Measurements from ENCODE around the gene SLC6A17.

The SLC6A17 gene

DNA sequence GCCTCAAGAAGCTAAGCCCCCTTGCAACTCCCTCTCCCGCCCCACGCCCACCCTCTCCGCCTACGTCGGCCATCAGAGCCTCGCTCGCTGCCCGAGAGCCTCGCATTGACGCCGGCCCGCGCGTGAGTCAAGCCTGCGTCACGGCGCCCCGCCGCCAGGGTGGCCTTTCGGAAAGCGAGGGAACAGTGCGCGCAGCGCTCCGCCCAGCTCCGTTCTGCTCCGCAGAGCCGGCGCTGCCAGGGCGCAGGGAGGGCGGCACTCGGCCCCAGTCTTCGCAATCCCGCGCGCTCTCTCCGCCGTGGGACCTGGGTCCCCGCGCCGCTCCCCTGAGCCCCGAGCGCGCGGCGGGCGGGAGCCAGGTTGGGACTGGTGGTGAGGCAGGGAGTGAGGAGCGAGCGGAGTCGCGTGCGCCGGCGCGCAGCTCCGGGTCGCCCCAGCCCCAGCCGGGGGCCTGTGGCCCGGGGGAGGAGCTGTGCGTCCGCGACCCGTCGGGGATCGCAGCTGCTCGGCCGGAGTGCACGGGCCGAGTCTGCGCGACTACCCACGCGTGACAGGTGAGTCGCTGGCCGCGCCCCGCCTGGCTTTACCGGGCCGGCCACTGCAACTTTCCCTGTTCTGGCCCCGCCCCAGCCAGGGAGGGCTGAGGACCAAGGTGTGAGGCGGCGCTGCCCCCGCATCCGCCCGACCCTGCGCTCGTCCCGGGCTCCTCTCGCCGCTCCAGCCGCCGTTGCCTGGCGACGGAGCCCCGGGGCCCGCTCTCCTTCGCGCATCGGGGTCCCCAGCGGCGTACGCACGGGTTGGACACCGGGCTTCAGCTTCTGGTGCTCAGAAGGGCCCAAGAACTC is at the start of gene SLC6A17:
Gene SLC6A17, plus strand, starts transcription at position 165 of the 845 bp plus-strand sequence. CDS start 16,436 bp downstream, outside the sequence.
- FAIRE-seq (peak; percentile 55), DNase-seq (ENCODE audit: insufficient read length, low spot score) (peak; percentile 48)

DNA sequence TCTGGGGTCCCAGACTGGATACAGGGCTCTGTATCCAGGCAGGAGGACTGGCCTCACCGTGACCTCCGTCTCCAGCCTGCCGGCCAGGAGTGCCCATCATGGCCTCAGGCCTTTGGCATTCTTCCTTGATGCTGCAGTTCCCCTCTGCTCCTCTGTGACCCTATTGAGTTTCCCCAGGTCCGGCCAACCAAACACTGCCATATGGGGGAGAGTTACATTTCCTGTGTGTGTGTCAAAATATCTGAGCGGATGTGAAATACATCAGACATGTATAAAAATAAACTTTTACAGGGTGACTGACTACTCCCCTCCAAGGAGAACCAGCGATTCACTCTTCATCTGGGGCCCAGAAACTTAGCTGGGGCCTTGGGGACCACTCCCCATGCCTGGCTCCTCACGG is 48.2 kb upstream of the SLC6A17 start:
- FAIRE-seq, result no peak

DNA sequence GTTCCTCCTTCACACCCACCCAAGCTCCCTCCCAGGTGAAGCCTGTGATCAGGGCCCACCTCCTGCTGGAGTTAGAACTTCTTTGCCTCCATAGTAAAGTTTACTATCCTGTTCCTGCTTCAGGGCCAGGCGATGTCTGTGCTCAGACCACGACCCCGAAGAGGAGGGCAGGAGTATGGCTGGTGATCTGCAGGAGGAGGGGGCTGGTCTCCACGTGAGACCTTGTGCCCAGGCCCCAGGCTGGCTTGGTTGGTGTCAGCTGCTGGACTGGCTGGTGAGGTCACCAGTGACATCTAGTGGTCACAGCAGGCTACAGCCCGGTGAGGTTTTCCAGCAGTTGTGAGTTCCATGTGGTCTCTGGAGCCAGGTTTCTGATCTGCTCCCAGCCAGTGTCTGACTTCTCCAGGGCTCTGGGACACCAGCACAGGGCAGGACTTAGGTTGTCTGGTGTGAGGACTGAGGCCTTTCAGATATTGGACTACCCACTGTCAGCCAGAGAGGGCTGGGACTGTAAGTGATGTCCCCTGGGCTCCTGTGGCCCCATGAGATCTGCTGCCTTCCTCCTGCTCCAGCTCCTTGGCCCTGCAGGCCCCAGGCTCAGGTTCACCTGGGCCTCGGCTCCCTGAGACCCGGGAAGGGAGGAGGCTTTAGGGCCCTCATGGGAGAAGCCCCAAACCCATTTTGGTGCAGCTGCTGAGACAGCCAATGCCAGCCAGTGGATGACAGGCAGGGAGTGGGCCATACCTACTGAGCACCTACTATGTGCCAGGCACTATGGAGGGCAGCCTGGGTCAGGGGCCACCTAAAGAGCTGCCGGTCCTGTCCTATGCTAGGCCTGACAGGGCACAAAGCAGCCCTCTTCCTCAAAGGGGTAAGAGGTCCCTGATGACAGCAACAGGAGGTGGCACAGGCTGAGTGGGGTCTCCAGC is 44.0 kb upstream of the SLC6A17 start:
- DNase-seq (ENCODE audit: insufficient read length, low spot score) (peak; percentile 62), FAIRE-seq (peak; percentile 54)

More for the DNA sequence above, 48.2 kb upstream of the SLC6A17 start:
- DNase-seq (ENCODE audit: insufficient read length, low spot score), result peak; percentile 28

DNA sequence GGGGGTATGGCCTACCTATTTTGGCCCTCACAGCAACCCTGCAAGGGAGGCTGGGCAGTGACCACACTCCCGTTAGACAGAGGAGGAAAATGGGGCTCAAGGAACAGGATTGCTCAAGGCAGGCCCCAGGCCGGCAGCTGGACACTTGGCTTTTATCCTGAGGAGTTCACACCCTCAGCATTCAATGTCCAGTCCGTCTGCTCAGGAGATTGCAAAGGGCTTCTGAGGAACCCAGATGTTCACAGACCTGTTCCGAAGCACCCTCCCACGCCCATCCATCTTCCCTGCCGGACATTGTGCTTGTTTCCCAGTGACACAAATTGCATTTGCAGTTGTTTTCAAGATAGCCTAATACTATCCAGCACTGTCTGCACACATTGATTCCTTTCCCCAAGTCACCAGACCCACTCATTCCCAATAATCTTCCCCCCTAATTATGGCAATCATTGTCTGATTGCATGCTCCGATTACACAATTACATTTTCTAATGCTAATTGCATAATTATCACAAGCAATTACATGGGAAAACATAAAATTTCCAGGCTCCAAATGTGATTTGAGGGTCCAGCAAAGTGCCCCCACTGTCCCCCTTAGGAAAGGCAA is 42.3 kb upstream of the SLC6A17 start:
- DNase-seq (ENCODE audit: insufficient read length, low spot score), result no peak
- no peak for FAIRE-seq

DNA sequence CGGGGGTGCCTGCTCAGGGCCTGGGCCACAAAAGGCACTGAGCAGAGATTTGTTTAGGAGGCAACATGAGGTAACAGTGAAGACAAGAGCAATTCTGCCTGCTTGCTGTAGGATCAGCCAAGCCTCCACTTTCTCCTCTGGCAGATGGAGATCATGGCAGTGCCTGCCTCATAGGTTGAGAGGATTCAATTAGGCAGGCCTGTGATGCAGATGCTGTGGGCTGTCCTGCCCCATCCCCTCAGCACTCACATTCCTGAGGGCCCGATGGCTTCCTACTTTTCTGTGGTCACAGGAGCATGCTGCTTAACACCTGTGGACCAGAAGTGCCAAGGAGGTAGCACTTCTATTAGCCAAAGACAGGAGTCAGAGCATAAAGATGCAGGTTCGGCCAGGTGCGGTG is 39.2 kb upstream of the SLC6A17 start:
- FAIRE-seq, result no peak
- DNase-seq (ENCODE audit: insufficient read length, low spot score), result no peak

DNA sequence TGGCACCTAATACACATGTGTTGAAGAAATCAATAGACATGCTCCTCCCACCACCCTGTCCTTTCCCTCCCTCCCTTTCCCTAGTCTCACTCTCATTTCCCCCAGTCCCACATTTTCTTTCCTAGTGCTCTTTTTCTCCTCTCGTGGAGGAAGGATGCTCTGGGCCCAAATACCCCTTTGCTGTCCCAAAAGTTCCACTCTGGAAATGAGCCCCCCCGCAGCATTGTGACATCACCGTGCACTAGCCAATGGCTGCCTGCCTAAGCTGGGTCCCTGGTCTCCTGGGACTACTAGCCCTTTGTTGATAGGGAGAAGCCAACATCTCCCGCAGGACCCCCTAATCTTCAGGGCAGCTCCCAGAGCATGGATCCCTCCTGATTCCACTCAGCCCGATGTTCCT is 38.2 kb upstream of the SLC6A17 start, which contains the start of gene UBL4B:
Gene UBL4B, plus strand, starts transcription at position 301 of the 400 bp plus-strand sequence. Its CDS starts 92 bp downstream, at position 393.
- DNase-seq (ENCODE audit: insufficient read length, low spot score) (no peak), FAIRE-seq (no peak)

DNA sequence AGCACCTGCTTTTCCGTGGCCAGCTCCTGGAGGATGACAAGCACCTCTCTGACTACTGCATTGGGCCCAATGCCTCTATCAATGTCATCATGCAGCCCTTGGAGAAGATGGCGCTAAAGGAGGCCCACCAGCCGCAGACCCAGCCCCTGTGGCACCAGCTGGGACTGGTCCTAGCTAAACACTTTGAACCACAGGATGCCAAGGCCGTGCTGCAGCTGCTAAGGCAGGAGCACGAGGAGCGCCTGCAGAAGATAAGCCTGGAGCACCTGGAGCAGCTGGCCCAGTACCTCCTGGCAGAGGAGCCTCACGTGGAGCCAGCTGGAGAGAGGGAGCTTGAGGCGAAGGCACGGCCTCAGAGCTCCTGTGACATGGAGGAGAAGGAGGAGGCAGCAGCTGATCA is 37.6 kb upstream of the SLC6A17 start:
- DNase-seq (ENCODE audit: insufficient read length, low spot score) (no peak), FAIRE-seq (no peak)

DNA sequence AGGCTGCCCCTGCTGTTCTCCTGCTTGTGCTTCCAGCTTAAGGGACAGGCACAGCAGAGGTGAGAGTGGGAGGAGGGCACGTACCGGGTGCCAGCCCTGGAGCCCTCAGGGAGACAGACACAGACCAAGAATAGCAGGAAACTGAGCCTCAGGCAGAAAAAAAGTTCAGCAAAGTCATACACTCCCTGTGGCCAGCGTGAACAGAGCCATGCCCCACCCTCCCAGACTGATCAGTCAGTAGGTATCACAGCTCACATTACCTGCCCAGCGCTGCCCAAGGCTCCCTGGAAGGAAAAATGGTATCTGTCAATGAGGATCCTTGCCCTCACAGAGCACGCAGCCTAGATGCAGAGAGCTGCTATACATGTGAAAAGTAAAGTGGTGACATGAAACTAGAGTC is 36.7 kb upstream of the SLC6A17 start:
- DNase-seq (ENCODE audit: insufficient read length, low spot score) (no peak), FAIRE-seq (no peak)

DNA sequence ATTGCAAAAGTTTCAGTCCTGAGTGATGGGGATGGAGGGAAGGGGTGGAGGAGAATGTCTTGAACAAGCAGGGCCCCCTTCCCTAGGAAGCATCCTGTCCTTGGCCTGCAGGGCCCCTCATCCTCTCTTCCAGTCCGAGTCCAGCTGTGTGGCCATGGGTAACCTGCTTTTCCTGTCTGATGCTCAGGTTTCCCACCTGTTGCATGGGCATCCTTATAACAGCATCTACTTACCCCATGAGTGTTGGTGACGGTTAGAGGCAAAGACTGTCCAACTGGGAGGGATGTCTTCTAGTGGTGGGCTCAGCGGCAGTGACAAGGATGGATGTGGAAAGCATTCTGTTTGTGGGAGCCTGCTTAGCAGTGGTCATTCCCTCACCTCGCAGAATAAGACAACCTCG is 36.1 kb upstream of the SLC6A17 start:
- FAIRE-seq (no peak), DNase-seq (ENCODE audit: insufficient read length, low spot score) (no peak)

DNA sequence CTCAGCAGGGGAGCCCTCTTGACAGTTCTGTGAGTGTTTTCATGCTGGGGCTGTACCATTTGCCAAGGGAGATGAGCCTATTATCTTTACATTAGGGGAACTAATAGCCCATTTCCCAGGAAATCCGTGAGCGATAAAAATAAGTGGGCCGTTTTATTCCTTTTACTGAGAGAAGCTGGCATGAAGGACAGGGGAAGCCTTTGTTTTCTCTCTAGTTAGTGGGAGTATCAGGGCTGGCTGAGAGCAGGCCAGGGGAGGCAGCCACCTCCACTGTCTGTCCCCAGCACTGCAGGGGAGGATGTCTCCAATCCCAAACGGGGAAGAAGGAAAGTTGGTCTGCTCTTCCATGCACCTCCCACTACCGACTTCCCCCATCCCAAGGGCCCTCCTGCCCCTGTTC is 35.5 kb upstream of the SLC6A17 start:
- DNase-seq (ENCODE audit: insufficient read length, low spot score), result no peak
- FAIRE-seq, result no peak

DNA sequence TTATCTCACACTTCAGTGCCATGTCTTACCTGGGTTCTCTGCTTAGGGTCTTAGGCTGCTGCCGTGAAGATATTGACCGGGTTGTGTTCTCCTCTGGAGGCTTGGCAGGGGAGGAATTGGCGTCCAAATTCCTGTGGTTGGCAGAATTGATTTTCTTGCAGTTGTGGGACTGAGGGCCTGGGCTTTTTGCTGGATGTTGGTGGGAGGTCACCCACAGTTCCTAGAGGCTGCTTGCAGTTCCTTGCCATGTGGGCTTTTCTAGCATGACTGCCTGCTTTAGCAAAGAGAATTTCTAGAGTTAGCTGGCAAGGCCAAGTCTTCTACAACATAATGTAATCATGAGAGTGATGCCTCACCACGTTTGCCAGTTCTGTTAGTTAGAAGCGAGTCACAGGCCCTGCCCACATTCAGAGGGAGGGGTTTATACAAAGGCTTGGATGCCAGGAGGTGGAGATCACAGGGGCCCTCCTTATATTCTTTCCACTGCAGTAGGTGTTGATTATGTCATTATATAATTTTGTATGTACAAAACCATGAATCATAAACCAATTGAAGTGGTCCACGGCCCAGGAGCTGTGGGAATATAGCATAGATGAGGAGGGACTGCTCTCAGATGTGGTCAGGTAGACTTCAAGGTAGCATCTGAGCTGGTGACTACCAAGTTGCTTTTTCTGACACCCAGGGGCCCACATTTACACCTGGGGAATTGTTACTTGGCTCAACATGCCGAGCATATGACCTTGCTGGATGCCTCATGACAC is 31.5 kb upstream of the SLC6A17 start:
- DNase-seq (ENCODE audit: insufficient read length, low spot score) (no peak), FAIRE-seq (no peak)

DNA sequence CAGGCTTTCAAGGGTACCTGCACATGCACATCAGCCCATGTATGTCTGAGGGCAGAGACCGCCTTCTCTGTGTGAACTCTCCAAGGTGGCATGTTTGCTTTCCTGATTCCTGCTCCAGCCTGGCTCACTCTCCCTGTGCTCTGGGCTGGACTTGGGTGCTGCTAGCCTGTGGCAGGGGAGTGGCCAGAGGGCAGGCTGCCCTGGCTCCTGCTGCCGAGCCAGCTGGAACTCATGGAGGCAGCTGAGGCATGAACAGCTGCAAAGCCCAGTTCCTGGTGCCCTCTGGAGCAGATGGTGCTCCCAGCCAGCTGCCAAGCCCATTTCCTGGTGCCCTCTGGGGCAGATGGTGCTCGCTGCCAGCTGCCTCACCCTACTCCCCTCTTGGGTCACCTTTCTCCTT is 30.5 kb upstream of the SLC6A17 start:
- no peak for FAIRE-seq
- DNase-seq (ENCODE audit: insufficient read length, low spot score), result no peak

DNA sequence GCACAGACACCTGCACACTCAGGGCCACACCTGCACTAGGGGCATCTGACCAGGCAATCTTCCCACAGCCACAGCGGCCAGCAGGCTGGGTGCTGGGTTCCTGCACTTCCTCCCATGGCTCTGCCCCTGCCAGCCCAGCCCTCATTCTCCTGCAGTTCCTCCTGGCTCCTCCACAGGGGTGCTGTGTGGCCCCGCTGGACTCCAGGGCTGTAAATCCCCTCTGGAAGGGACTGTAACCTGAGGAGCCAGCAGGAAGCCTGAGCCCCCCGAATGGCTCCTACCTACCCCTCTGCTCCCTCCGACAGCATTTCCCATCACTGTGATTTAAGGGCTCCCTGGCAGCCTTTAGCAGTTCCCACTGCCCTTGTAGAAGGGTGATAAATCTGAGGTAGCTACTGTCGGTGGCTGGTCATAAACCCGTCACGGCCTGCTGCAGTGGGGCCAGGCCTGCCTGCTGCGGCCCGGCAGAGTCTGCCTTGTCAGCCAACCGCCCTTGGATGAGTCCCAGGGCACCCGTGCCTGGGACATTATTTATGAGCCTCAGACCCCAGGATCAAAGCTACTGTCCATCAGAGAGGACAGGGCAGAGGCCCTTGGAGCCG is 29.2 kb upstream of the SLC6A17 start:
- FAIRE-seq, result no peak

DNA sequence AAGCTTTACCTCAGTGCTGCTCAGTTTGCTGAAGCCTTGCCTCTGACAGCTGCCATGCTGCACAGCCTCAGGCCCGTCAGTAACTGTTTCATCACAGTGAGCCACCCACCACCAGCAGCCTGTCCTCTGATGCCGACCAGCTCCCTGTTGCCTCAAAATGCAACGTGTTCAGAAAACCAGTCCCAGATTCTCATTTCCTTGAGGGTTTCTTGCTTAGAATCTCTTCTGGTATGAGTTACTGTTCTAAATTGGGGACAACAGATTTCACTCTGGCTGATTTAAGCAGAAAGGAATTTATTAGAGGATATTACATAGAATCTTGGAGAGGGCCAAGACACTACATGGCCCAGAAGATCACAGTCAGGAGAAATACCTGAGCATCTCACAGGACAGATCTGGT is 27.1 kb upstream of the SLC6A17 start:
- no peak for DNase-seq (ENCODE audit: insufficient read length, low spot score)
- FAIRE-seq, result no peak

More for the DNA sequence above, 29.2 kb upstream of the SLC6A17 start:
- no peak for DNase-seq (ENCODE audit: insufficient read length, low spot score)

DNA sequence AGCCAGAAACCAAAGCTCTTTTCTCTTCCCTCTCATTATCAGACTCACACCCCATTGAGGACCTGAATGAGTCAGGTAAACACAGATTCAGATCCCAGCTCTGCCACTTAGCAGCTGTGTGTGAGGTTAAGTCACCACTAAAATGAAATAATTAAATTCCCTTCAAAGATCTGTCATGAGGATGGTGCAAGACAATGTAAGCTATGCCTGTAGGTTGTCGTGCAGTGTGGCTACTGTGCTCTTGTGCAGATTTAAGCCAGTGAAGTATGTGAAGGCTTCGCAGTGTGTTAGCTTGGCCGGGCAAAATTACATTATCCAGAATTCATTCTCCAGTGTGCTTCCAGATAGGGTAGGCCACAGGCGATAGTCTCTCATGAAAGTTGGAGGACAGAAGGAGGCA is 24.5 kb upstream of the SLC6A17 start:
- FAIRE-seq (no peak), DNase-seq (ENCODE audit: insufficient read length, low spot score) (no peak)

DNA sequence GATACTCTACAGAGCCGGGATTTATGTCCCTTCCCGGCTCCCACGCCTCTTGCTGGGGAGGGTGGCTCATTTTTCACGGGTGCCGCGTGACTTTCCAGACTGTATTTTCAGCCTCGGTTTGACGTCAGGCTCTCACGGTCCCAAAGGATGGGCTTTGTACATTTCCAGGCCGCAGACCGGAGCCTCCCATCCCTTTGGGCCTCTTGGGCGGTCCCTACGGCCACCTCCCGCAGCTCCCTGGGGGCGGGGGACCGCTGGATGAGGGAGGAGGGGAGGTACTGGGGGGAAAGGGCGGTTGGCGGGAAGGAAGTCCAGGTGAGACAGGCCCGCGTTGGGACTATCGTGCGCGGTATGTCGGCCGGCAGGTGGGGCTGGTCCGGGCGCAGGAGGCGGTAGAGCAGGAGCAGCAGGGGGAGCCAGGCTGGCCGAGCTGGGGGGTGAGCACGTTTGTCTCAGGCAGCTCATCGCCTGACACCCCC is 20.1 kb upstream of the SLC6A17 start:
- DNase-seq (ENCODE audit: insufficient read length, low spot score), result no peak
- FAIRE-seq, result no peak

DNA sequence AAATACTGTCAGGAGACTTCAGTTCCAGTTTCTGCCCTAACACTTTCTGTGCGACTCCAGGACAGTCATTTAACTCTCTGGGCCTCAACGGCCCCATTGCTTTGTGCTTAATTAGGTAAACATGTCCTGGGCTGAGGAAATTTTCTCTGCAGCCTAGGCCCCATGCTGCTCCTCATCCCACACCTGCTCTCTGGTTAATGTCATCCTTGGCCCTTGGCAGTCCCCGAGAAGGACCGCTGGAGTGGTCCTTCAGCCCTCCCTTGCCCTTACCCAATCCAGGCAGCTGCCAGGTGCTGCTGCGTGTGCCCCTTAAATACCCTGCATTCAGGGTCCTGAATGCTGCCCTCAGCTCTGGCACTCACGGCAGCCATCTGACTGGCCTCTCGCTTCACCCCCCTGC is 19.3 kb upstream of the SLC6A17 start:
- FAIRE-seq (no peak), DNase-seq (ENCODE audit: insufficient read length, low spot score) (no peak)

DNA sequence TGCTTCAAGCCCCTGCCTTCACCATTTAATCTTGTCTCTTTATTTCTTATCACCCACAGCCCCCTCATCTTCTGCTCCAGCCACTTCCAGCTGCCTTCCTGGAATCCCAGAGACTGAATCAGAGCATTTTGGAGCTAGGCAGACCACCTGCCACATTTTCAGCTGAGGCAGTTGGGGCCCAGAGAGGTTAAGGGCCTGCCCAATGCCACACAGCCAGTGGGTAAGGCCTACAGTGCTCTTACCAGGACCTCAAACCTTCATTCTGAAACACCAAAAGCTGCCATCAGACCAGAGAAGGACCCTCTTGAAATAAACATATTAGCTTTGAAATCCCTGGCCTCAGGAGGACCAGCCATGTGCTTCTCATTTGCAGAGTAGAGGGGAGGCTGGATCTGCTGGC is 17.6 kb upstream of the SLC6A17 start:
- FAIRE-seq, result no peak
- DNase-seq (ENCODE audit: insufficient read length, low spot score), result no peak

DNA sequence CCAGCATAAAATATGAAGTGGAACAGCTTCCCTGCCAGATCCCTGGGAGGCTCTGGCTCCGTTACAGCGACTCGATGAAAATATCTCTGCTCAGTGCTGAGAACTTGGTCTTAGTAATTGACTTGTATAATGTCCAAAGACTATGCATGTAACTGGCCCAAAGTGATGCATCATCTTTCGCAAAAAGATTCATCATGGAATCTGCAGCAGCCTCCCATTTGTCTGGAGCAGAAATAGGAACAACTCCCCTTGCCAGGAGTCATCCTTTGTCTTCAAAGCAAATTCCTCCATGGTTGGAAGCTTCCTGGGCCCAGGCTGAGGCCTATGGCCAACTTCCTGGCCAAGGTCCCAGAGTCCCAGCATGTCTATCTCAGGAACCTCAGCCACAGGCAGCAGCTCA is 16.9 kb upstream of the SLC6A17 start:
- FAIRE-seq, result no peak
- DNase-seq (ENCODE audit: insufficient read length, low spot score), result no peak

All from HTR-8/SVneo (cell line).